Fibroblast of villous mesenchyme (primary cell): ENCODE measurements around the gene TOLLIP. TPM values are rescaled to one million over a fixed set of nuclear protein-coding genes. Genes with fewer than 3 reads are reported as not detected.
"Not testable (repeated sequence)": the region's sequence is repeated elsewhere in the genome, so short reads cannot be mapped to it uniquely, and the experiment has no call there.

ENCODE experiments used
- DNase-seq: peaks from one replicate; pipeline ENCODE4 v3.0.0-alpha.2; 2010; ENCODE audit warnings: low read depth
- H3K4me3 ChIP-seq: 2 replicates; pipeline ENCODE4 v1.5.1; 2011; ENCODE audit warnings: low read depth, mild to moderate bottlenecking, low read length
- total RNA-seq: library from RNA; depleted of rRNA; stranded (reverse); fragments of >200 nt; gene quantifications from 2 replicates; pipeline ENCODE4 v1.2.3, GENCODE V29; 2012
- TF ChIP-seq, protein P1 (sequence below): IDR thresholded peaks from 2 replicates; pipeline ENCODE4 v1.5.1; 2012; ENCODE audit warnings: low read depth, mild to moderate bottlenecking, low read length; ENCODE audit not compliant: insufficient read depth

The TOLLIP gene
- total RNA-seq, 1 donor: 27.2 TPM

DNA sequence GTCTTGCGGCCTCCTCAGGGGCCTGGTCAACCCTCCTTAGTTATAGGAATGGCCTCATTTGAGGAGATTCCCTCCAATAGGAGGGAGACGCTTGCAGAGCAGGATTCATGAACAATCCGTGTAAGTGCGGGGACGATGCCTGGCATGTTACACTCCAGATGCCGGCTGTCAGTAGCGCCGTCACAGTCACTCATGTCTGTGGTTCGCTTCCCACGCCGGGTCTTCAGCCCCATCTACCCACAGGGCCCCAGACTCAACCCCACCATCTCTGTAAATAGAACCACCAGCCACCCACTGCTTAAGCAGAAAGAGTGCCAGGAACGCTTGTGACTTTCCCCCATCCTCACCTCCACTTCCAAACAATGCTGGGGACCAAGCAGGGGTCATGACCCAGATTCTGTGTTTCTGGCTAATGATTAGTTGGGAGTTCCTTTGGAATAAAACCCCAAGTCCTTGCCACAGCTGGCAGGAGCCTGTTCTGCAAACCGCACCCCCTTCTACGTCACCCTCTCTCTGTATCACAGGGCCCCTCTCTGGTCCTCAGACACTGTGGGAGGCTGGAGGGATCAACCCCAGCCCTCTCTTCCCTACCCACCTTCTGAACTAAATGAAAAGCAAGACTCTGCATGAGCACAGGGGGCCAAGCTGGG lies 38.8 kb upstream of the TOLLIP start:
- TF ChIP-seq, protein P1, sequence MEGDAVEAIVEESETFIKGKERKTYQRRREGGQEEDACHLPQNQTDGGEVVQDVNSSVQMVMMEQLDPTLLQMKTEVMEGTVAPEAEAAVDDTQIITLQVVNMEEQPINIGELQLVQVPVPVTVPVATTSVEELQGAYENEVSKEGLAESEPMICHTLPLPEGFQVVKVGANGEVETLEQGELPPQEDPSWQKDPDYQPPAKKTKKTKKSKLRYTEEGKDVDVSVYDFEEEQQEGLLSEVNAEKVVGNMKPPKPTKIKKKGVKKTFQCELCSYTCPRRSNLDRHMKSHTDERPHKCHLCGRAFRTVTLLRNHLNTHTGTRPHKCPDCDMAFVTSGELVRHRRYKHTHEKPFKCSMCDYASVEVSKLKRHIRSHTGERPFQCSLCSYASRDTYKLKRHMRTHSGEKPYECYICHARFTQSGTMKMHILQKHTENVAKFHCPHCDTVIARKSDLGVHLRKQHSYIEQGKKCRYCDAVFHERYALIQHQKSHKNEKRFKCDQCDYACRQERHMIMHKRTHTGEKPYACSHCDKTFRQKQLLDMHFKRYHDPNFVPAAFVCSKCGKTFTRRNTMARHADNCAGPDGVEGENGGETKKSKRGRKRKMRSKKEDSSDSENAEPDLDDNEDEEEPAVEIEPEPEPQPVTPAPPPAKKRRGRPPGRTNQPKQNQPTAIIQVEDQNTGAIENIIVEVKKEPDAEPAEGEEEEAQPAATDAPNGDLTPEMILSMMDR: no peak
- H3K4me3 ChIP-seq: no peak overlapping the region
- no peak for DNase-seq

DNA sequence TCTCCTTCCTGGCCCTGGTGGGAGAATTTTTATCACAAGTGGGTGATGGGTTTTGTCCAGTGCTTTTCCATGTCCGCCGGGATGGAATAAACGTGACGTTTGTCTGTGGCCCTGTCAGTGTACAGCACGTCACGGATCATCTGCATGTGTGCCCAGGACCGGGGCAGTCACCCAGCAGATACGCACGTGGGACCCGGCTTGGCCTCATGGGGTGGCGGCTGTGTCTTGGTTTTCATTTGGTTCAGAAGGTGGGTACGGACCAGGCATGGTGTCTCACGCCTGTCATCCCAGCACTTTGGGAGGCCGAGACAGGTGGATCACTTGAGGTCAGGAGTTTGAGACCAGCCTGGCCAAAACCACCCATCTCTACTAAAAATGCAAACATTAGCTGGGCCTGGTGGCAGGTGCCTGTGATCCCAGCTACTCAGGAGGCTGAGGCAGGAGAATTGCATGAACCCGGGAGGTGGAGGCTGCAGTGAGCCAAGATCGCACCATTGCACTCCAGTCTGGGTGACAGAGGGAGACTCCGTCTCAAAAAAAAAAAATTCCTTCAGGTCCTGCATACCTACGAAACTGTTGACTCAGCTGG lies 38.1 kb upstream of the TOLLIP start:
- DNase-seq: not testable (repeated sequence)

DNA sequence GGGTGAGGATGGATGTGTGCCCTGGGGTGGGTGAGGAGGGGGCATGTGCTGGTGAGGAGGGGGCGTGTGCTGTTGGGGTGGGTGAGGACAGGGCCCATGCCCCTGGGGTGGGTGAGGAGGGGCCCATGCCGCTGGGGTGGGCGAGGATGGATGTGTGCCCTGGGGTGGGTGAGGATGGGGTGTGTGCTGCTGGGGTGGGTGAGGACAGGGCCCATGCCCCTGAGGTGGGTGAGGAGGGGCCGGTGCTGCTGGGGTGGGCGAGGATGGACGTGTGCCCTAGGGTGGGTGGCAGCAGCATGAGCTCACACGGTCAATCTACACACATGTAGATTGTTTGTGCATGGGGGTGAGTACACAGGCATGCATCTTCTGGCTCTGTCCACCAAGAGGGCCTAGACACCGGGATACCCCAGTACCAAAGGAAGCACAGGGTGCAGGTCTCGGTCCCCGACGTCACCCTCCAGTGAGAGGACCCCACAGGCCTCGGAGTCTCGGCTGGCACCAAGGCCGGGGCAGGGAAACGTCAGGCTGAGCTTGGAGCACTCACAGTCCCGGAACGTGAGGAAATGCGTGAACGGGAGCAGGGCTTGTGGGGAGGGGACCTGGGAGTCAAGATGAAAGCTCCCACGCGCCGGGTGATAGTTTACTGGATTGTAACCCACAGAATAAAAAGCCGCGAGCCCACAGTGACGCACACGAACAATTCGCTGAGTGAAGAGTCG lies 37.4 kb upstream of the TOLLIP start:
- DNase-seq: no peak
- no peak overlapping the region for H3K4me3 ChIP-seq
- TF ChIP-seq, protein P1: no peak

More for the DNA sequence above, 38.1 kb upstream of the TOLLIP start:
- not testable (repeated sequence) for H3K4me3 ChIP-seq

DNA sequence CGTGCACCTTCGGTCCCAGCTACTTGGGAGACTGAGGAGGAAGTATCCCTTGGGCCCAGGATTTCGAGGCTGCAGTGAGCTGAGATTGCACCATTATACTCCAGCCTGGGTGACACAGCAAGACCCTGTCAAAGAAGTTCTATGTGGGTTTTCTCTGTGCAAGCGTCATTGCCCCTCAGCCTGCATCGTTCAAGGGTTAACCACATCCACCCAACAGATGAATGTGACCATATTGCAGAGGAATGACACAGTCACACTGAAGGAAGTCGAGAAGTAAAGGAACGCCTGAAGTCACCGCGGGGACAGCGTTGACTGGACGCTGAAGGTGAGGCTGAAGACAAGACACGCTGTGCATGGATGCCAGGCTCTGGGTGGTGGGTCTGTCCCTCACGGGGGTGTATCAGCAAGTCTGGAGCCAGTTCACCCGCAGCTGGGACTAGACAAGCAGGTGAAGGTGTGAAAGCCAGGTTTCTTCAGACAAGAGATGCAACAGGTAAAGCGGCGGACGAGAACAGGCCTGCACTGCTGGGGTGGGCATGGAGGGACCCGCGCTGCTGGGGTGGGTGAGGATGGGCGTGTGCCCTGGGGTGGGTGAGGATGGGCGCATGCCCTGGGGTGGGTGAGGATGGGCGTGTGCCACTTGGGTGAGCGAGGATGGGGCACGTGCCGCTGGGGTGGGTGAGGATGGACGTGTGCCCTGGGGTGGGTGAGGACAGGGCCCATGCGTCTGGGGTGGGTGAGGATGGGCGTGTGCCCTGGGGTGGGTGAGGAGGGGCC lies 36.5 kb upstream of the TOLLIP start:
- TF ChIP-seq, protein P1: no peak
- H3K4me3 ChIP-seq: no peak overlapping the region
- no peak for DNase-seq

DNA sequence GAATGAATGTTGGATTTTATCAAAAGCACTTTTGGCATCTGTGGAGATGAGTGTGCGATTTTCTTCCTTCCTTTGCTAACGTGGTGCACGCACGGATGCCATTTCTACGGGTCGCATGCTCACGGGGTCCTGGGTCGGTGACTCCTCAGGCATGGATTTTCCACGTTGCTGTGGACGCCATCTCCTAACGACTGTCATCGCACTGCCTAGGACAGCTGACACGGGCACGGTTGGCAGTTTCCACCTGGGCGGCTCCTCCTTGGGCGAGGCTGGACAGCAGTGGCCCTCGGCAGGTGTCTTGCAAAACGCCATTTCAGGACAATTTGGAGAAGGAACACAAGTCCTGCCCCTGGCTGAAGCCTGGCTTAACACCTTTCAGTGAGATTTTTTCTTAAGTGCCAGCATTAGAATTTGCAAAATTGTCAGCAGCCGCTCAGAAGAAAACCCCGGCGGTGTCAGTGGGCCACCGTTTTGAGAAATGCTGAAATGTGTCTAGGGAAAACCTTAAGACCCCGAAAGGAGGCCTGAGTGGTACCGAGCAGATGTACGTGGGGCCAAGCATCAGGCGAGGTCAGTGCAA lies 34.7 kb upstream of the TOLLIP start:
- TF ChIP-seq, protein P1: no peak
- DNase-seq: no peak
- H3K4me3 ChIP-seq: no peak overlapping the region

DNA sequence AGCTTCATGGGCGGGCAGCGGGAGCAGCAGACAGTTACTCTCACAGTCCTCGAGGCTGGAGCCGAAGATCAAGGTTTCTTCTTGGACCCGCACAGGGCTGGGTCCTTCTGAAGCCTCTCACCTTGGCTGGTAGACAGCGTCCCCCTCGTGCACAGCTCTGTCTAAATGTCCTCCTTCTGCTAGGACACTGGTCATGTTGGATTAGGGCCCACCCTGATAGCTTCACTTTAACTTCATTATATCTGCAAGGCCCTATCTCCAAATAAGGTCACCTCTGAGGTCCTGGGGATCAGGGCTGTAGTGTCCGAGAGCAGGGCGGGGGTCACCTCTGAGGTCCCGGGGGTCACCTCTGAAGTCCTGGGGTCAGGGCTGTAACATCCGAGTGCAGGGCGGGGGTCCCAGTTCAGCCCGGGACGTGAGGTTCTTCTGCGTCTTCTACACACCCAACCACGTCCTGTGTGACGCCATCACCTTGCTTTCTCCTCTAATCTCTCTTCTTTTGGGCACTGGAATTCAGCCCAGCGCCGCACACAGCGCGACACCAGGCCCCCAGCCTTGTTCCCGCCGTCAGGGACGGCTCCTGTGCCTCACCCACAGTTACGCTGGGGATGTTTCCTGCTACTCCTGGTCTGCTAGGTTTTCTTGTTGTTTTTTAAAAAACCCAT lies 34.1 kb upstream of the TOLLIP start:
- TF ChIP-seq, protein P1: no peak
- no peak for DNase-seq
- H3K4me3 ChIP-seq: no peak overlapping the region
